NCI-H748 (cell line): ENCODE data around the gene CIDEB.
"Not testable (repeated sequence)": the region's sequence is repeated elsewhere in the genome, so short reads cannot be mapped to it uniquely, and the experiment has no call there.

Source experiments
- DNase-seq: peaks from one replicate; lab custom pipeline; 2025; ENCODE audit not compliant: unreplicated experiment; lab: John Stamatoyannopoulos, UW

CIDEB gene, protein sequence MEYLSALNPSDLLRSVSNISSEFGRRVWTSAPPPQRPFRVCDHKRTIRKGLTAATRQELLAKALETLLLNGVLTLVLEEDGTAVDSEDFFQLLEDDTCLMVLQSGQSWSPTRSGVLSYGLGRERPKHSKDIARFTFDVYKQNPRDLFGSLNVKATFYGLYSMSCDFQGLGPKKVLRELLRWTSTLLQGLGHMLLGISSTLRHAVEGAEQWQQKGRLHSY

DNA sequence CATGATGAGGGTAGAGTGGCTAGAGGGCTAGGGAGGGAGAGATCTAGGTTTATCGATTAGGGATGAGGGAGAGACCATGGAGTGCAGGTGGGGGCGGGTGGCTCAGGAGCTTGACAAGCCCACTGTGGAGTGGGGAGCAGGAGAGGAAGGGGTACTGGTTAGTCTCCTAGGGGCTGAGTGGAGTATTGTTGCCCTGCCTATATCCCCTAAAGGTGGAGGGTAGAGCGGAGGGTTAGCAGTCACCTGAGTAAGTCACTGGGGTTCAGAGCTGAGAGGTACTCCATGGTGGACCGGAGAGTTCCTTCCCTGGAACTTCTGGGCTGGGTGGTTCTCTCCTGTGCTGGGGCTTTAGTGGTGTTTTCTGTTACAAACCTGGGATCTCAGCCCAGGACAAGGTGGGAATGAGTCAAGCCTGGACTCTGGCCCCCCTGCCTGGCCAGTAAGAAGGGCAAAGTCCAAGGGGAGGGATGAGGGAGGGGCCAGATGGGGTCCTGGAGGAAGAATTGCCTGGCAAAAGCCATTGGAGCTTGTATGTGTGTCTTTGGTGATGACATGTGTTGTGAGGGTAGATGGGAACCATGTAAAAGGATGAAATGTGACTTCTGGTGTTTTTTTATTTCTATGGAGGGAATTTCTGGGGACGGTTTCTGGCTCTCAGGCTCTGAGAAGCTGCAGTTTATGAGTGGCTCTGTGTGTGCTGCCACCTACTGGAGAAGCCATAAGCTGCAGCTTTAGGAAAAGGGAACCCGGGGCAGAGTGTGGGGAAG lies at the start of gene CIDEB:
CIDEB (minus strand) TSS at position 403 of the 767 bp plus-strand sequence; CDS start at position 284, 119 bp downstream.
- DNase-seq: peak; percentile 49

DNA sequence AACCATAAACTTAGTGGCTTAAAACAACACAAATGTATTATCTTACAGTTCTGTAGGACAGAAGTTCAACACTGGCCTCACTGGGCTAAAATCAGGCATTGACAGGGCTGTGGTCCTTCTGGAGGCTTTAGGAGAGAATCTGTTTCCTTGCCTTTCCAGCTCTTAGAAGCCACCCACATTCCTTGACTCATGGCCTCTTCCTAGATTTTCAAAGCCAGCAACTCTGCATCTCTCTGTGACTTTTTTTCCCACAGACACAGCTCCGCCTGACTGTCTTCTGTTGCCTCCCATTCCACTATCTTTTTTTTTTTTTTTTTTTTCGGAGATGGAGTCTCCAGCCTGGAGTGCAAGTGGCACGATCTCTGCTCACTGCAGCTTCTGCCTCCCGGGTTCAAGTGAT lies 48.4 kb upstream of the CIDEB start:
- DNase-seq: no peak

DNA sequence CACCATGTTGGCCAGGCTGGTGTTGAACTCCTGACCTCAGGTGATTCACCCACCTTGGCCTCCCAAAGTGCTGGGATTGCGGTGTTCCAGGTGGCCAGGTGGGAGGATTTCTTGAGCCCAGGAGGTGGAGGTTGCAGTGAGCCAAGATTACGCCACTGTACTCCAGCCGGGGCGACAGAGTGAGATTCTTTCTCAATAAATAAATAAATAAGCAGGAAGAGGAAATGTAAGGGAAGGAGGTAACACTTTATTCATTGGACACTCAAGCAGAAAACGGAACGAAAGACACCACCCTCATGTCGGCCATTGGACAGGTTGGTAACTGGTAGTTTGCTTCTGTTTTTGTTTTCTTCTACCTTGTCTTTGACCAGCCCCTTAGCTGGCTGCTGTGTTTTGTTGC lies 47.2 kb upstream of the CIDEB start:
- no peak for DNase-seq

DNA sequence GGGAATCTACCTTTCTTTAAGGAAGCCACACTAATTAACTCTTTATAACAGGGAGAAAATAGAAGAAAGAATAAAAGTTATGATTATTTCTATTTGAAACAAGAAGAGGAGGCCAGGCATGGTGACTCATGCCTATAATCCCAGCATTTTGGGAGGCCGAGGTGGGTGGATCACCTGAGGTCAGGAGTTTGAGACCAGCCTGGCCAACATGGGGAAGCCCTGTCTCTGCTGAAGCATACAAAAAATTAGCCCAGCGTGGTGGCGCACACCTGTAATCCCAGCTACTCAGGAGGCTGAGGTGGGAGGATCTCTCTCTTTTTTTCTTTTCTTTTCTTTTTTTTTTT lies 46.7 kb upstream of the CIDEB start:
- not testable (repeated sequence) for DNase-seq

DNA sequence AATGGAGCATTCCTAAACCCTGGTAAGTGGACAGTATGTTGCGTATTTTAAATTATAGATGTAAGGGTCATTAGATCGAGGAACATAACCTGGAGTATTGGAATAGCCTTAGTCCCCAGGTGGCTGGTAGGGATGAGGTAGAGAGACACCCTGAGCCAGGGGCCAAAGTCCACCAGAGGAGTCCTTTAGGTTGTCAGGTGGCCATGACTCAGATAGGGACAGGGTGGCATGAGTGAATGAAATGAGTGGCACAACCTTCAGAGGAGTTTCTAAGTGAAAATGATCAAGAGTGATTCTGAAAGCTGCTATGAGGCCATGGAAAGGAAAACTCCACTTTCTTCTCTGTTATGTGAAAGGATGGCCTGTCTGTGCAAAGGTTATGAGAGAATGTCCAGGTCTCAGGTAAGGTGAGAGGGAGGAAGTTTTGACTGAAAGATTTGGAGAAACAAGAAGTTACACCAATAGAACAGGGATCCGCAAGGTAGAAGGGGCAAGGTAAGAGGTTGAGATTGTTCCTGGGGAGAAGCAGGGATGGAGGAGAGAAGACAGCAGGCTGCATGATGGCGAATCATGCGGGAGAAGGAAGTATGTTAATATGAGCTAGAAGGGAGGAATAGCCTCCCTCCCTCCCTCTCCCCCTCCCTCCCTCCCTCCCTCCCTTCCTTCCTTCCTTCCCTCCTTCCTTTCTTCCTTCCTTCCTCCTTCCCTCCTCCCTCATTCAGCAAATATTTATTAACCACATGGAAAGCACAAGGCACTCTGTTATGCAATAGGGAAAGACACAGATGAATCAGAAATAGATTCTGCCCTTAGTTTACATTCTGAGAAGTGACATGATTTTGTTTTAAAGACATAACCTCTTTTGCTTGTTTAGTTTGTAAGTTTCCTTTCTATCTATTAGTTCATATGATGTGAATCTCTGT lies 46.0 kb upstream of the CIDEB start:
- DNase-seq: no peak

DNA sequence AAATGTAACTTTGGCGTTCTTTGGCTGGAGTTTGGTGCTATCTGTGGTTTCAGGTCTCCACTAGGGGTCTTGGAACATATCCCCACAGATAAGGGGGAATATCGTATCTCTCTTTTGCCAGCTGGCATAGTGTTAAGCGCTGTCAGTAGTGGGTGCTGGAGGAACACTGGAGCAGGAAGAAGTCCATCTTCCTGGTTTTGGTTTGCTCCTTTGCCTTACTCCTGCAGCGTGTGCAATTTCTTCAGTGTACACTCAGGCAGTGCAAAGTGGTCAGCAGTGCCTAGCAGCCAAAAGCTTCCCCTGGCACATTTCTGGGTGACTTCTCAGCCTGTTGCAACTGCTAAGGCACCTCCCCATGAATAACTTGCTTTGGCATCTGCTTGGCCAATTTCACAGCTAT lies 43.7 kb upstream of the CIDEB start:
- DNase-seq: no peak

DNA sequence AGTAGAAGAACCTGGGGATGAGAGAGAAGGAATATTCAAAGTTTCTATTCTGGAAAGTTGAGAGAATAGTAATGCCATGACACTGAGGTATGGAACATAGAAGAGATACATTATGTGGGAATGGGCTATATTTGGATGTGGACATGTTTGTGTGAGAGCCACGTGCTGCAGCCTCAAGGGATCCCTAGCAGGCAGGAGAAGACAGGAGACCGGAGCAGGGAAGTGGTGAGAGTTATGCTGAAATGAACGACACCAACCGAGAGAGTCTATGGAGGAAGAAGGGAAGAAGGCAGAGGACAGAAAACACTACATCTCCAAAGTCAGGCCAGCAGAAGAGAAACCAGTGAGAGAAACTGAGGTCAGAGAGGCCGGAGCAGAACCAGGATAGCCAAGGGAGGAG lies 42.0 kb upstream of the CIDEB start:
- no peak for DNase-seq

DNA sequence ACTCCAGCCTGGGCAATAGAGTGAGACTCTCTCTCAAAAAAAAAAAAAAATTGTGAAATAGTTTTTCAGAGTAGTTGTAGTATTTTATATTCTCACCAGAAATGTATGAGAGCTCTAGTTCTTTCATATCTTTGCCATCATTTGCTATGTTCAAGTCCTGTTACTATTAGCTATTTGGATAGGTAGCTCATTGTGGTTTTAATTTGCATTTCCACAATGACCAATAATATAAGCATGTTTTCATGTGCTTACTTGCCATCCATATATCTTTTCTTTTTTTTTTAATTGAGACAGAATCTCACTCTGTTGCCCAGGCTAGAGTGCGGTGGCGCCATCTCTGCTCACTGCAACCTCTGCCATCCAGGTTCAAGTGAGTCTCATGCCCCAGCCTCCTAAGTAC lies 40.4 kb upstream of the CIDEB start:
- no peak for DNase-seq

DNA sequence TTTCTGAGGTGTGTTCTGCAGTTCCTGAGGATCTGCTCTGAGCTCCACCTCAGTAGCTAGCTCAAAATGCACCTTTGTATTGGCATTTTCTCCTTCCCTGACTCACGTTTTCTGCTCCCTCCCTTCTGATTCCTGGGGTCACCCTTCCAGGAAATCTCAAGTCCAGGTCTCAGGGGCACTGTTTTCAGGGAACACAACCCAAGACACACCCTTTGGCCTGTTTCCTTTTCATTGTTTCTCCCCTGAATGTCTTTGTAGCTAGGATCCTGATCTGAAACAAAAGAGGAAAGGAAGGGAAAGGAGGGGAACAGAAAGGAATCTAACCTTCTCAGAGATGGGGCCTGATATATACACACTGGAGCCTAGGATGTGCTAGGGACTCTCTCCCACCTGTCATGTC lies 39.4 kb upstream of the CIDEB start:
- no peak for DNase-seq

DNA sequence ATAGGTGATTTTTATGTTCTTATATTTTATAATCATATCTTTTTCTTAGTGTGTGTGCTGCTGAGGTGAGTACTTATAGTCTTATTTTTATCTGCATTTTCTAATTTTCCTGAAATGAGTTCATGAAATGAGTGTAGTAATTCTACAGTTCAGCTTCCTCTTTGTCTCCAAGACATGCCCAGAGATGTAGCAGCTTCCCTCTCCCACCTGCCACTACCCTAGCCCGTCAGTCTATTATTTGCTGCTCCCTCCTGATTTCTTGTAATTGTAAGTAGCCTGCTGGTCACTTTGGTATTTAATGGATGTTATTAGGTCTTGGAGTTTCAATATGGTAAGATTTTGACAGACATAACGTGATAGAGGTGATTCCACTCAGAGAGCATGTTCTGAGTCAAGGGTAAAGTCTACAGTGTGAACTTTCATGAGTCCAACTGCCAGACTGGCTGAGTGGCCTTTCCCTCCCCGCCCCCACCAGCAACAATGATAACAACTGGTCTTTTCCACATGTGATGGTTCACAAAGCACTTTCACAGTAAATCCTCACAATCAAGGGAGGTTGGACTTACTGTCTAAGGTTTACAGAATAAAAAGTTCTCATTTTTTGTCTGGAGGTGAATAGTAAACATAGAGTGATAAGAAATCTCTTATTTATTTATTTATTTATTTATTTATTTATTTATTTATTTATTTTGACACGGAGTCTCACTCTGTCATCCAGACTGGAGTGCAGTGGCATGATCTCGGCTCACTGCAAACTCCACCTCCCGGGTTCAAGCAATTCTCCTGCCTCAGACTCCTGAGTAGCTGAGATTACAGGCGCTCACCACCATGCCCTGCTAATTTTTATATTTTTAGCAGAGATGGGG lies 36.3 kb upstream of the CIDEB start:
- no peak for DNase-seq

DNA sequence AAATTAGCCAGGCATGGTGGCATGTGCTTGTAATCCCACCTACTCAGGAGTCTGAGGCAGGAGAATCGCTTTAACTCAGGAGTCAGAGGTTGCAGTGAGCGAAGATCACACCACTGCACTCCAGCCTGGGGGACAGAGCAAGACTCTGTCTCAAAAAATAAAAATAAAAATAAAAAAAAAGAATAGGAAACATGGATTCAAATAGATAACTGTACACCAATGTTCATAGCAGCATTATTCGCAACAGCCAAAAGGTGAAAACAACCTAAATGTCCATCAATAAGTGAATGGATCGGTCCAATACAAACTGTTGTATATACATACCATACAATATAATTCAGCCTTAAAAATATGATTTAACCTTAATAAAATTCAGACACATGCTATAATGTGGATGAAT lies 35.1 kb upstream of the CIDEB start:
- DNase-seq: no peak

DNA sequence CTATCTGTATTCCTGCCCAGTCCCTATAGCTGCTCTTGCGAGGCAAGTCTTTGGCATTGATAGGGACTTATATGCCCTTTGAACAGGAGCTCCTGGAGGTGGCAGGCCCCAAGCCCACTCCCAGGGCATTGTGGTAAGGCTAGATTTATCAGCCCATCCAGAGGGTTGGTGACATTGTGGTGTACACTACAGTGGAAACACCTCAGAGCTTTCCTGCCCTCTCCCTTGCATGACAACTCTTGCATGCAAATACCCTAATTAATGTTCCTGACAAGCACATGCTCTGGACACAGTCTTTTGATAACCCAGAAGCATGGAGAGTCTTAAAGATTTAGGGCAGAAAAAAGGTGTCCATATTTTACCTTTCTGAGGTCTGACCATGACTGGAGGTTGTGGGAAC lies 32.8 kb upstream of the CIDEB start:
- DNase-seq: no peak

DNA sequence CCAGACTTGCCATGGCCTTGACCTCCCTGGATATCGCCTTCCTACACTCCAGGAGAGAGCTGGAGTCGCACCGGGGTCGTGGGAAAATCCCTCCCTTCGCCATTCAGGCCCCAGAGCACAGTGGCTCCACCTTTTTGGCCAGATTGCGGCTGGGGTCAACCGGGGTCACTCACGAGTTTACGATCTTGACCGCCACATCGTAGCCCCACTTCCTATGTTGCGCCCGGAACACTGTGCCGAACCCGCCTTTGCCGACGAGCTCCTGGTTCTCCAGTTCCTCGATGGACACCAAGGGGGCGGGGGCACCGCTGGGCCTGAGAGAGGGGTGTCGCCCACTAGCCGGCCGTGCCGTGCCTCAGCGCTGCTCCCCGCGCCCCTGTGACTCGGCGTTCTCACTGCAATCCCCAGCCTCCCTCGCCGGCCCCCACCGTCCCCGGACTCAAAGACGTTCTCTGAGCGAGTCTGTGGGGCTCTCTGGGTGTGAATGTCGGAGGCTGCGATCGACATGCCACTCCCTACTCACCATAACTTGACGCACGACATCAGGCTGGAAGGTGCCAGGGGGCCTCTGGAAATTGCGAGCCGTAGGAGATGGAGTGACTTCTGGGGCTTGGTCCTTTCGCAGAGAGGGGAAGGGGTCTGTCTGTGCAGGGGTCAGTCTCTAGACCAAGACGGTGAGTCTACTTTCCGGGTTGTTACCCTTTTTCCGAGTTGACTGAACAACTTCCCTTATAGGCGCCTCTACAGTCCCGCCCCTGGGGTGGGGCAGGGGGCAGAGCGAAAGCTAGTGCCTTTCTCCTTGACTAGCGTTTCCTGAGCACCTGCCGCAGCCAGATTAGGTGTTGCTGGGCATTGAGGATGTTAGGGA lies 31.7 kb upstream of the CIDEB start, which contains the start of gene RIPK3:
RIPK3 (minus strand) TSS at position 708 of the 868 bp plus-strand sequence; CDS start at position 543, 165 bp downstream.
- DNase-seq: no peak

DNA sequence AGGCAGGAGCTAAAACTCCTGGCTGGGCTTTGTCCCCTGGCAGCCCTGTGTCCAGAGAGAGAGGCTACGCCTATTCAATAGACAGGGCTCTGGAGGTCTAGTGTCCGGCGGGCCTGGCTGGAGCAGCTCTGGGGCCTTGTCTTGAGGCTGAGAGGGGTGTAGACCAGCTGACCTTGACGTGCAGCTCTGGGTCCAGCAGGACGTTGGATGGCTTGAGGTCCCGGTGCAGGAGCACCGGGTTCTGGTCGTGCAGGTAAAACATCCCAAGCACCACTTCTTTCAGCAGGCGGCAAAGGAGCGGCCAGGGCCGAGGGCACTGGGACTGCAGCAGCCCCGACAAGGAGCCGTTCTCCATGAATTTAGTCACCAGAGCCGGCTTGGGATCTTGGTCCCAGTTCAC lies 31.1 kb upstream of the CIDEB start:
- DNase-seq: no peak

DNA sequence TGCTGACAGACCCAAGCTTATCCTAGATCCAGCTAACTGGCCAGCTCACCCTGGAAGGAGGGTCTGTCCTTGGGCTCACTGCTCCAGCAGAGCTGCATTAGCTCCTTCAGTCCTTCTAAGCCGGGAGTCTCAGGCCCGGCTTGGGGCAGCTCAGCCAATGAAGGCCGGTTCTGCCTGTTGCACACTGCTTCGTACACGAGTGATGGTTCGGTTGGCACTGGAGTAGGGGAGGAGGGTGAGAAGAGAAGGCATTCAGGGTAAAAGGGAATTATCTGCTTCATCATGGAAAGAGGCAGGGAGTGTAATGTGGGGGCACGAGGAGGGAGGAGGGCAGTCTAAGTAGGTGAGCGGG lies 30.0 kb upstream of the CIDEB start:
- DNase-seq: no peak

DNA sequence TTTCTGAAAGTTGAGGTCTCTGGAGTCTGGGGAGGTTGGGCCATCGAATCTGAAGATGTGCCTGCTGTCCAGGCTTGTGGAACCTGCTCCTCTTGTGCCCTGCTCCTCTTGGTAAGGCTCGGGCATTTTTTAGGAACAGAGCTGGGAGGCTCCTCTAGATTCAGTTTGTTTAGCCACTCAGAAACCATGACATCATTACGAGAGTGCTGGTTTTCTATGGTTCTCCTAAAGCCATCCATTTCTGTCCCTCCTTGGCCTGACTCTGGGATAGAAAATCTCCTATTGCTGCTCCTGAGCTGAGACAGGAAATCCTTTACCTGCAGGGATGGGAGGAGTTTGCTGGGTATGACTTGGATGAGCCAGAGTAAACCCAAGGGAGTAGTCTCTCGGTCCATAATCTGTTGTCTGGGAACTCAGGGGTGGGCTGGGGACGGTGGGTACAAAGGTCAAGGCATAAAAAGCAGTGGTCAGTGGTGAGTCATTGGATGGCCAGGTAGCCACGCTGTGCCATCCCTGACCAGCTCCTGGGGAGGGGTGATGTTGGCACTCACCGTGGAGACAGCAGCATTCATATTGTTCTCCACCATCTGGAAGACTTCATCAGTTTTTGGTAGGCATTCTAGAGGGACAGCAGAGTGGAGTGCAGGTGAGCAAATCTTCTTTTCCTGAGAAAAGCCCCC lies 29.5 kb upstream of the CIDEB start:
- no peak for DNase-seq

DNA sequence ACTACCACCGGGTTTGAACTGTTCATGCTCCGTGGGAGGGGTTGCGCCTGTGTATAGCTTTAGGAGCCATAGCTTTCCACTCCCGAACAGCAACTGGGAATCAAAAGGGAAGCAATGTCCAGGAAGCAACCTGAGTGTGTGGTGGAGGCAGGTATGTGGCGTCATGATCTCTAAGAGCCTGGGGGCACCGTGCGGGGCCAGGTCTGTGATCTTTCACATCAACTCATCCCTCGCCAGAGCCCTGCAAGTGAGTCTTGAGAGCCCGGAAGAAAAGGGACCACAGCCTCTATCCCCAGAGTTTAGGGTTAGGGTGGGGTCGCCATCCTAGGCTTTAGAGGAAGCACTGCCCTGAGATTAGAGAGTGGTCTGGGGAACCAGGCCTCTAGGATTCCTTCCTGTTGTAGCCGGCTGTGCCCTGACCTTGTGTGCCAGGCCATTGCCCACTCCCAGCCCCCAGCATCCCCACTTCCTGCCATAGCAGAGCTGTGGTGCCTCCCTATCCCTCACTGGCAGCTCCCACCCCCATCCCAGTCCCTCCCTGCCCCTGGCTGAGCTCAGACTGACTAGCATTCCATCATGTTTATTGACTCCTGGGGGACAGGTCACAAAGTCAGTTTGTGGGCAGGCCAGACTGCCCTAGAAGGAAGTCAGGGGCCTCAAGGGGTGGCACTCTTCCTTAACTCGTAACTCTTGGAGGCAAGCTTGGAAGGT lies 27.8 kb upstream of the CIDEB start:
- no peak for DNase-seq

DNA sequence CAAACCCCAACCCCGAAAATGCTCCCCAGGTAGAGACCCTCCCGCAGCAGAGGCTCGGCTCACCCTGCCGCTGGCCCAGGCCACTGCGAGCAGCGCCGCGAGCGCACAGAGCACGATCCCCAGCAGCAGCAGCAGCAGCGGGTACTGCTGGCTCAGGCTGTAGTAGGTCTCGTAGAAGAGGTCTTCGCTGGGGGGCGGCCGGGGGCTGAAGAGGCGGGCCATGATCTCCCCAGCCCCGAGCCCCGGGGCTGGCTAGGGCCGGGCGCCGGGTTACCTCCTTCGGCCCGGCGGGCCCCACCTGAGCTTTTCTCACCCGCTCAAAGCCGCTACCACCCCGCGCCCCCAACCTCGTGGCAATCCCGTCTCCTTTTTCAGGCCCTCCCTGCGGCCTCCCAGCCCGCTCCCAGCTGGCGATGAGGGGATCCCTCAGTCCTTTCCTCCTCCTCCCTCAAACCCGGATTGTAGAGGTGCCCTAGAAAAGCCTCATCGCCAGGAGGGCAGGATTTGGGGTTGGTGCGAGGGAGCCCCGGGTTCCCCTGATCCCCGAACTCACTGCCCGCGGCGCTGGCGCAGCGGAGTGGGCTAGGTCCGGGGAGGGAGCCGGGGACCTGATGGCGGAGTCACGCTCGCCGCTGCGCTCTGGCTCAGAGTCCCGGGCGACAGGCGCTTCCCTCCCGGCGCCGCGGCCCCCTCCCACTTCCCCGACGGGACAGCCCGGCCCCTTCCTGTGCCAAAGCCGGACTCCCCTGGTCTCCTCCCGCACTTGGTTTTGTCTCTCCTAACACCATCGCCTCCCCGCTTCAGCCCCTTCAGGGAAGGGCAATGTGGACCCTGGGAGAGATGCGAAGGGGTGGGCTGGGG lies 26.9 kb upstream of the CIDEB start, which contains the start of gene ADCY4:
ADCY4 (minus strand) TSS at position 641 of the 861 bp plus-strand sequence; CDS start at position 222, 419 bp downstream.
- DNase-seq: no peak
